ENCODE data around the gene AADACL4. TPM values are rescaled to one million over a fixed set of nuclear protein-coding genes. Genes with fewer than 3 reads are reported as not detected.
A peak's percentile ranks its signal among the peaks of the same experiment; 100 is the strongest.

Gene AADACL4
- polyA plus RNA-seq, 1 experiment, result not detected

GRCh38 chr1:12600335-12600734 lies 43.5 kb upstream of the AADACL4 start:
- Histone ChIP-seq H3K27me3 (ENCODE audit: control insufficient read depth, insufficient read depth, low read length) (no peaks in the 10 kb centered on the region), H3K27ac (ENCODE audit: low read depth, low read length) (no peak overlapping the region), H3K4me3 (ENCODE audit: low read depth, low read length) (no peak overlapping the region), H3K9me3 (ENCODE audit: control insufficient read depth, insufficient read depth, low read length) (no peaks in the 10 kb centered on the region)
- CTCF ChIA-PET, result no interaction called here
- POLR2A ChIA-PET, result interaction anchor here (0.5 kb wide), 1 partner anchor 17 kb away, joined by 3 read pairs; no protein-coding TSS in a partner anchor
- no peak for DNase-seq (ENCODE audit: low read depth, low spot score)
- no peak for TF ChIP-seq CTCF (IDR thresholded peaks at IDR 0.05; ENCODE audit: low read depth, low read length)

- H3K27ac ChIP-seq (ENCODE audit: low read depth, low read length), result no peak overlapping the region
- ChIA-PET CTCF (interaction anchor here (1.8 to 2.5 kb wide), 2 partner anchors 18 to 193 kb away, joined by 5 to 8 read pairs; no protein-coding TSS in a partner anchor), POLR2A (interaction anchor here (0.5 kb wide), 1 partner anchor 17 kb away, joined by 3 read pairs; no protein-coding TSS in a partner anchor)
- H3K27me3 ChIP-seq (ENCODE audit: control insufficient read depth, insufficient read depth, low read length), result no peaks in the 10 kb centered on the region
- H3K4me3 ChIP-seq (ENCODE audit: low read depth, low read length), result no peak overlapping the region
- no peak for DNase-seq (ENCODE audit: low read depth, low spot score)
- no peaks in the 10 kb centered on the region for H3K9me3 ChIP-seq (ENCODE audit: control insufficient read depth, insufficient read depth, low read length)
- TF ChIP-seq CTCF (IDR thresholded peaks at IDR 0.05; ENCODE audit: low read depth, low read length), result peak; percentile 36; the same call in 1 of the 2 replicates
These were observed 42.8 kb upstream of the AADACL4 start for GRCh38 chr1:12600880-12601633.

GRCh38 chr1:12601700-12602658 lies 41.9 kb upstream of the AADACL4 start:
- TF ChIP-seq CTCF (IDR thresholded peaks at IDR 0.05; ENCODE audit: low read depth, low read length), result no peak
- no peak for DNase-seq (ENCODE audit: low read depth, low spot score)
- Histone ChIP-seq H3K4me3 (ENCODE audit: low read depth, low read length) (no peak overlapping the region), H3K27me3 (ENCODE audit: control insufficient read depth, insufficient read depth, low read length) (no peaks in the 10 kb centered on the region), H3K27ac (ENCODE audit: low read depth, low read length) (no peak overlapping the region), H3K9me3 (ENCODE audit: control insufficient read depth, insufficient read depth, low read length) (no peaks in the 10 kb centered on the region)
- POLR2A ChIA-PET, result interaction anchor here (0.6 kb wide), 1 partner anchor 33 kb away, joined by 3 read pairs; no protein-coding TSS in a partner anchor
- CTCF ChIA-PET, result interaction anchor here (1.8 to 2.5 kb wide), 2 partner anchors 17 to 194 kb away, joined by 5 to 8 read pairs; no protein-coding TSS in a partner anchor

- ChIA-PET POLR2A (interaction anchor here (0.6 kb wide), 1 partner anchor 33 kb away, joined by 3 read pairs; no protein-coding TSS in a partner anchor), CTCF (interaction anchor here (2.5 kb wide), 1 partner anchor 16 kb away, joined by 8 read pairs; no protein-coding TSS in a partner anchor)
- DNase-seq (ENCODE audit: low read depth, low spot score), result no peak
- Histone ChIP-seq H3K9me3 (ENCODE audit: control insufficient read depth, insufficient read depth, low read length) (no peaks in the 10 kb centered on the region), H3K27ac (ENCODE audit: low read depth, low read length) (no peak overlapping the region), H3K4me3 (ENCODE audit: low read depth, low read length) (no peak overlapping the region), H3K27me3 (ENCODE audit: control insufficient read depth, insufficient read depth, low read length) (no peaks in the 10 kb centered on the region)
- TF ChIP-seq CTCF (IDR thresholded peaks at IDR 0.05; ENCODE audit: low read depth, low read length), result no peak
These were observed 41.2 kb upstream of the AADACL4 start for GRCh38 chr1:12602659-12603024.
